Measurements from ENCODE around the gene BARX2.

BARX2 gene

GRCh38 chr11:129374993-129375750 lies 476 bp upstream of the BARX2 start (continued):
- TF ChIP-seq ZNF426 (tag by site-specific recombination; IDR thresholded peaks at IDR 0.05) (no peak), ZNF202 (tag by site-specific recombination; IDR thresholded peaks at IDR 0.05; ENCODE audit: borderline replicate concordance) (no peak), ZNF354C (tag by site-specific recombination; IDR thresholded peaks at IDR 0.05; ENCODE audit: borderline replicate concordance, low read depth) (0 out of 2 replicates have a peak, but pooled peaks have one; percentile 1), GLI4 (tag by site-specific recombination; IDR thresholded peaks at IDR 0.05) (no peak), RBAK (tag by site-specific recombination; IDR thresholded peaks at IDR 0.05) (no peak), ZNF132 (tag by site-specific recombination; IDR thresholded peaks at IDR 0.05; ENCODE audit: borderline replicate concordance) (no peak), ZFP37 (tag by site-specific recombination; IDR thresholded peaks at IDR 0.05) (0 out of 2 replicates have a peak, but pooled peaks have one; percentile 57), ZNF239 (tag by site-specific recombination; IDR thresholded peaks at IDR 0.05) (no peak), ZBTB20 (tag by site-specific recombination; IDR thresholded peaks at IDR 0.05) (peak; percentile 53; the same call in 1 of the 2 replicates), ZNF670 (tag by site-specific recombination; IDR thresholded peaks at IDR 0.05; ENCODE audit: low read depth) (no peak), ZNF302 (tag by site-specific recombination; IDR thresholded peaks at IDR 0.05; ENCODE audit: low read depth) (no peak), ZNF777 (tag by site-specific recombination; IDR thresholded peaks at IDR 0.05; ENCODE audit: borderline replicate concordance) (no peak; the same call in 1 of the 2 replicates), ZNF157 (tag by site-specific recombination; IDR thresholded peaks at IDR 0.05) (no peak), PRDM10 (tag by site-specific recombination; IDR thresholded peaks at IDR 0.05) (no peak), ZNF398 (tag by site-specific recombination; IDR thresholded peaks at IDR 0.05) (peak; percentile 23; the same call in 1 of the 2 replicates), ZNF280C (tag by site-specific recombination; IDR thresholded peaks at IDR 0.05) (no peak), ZNF488 (tag by site-specific recombination; IDR thresholded peaks at IDR 0.05) (no peak), MZF1 (tag by site-specific recombination; IDR thresholded peaks at IDR 0.05; ENCODE audit: borderline replicate concordance) (no peak), ZNF26 (tag by site-specific recombination; IDR thresholded peaks at IDR 0.05) (no peak), ZNF639 (tag by site-specific recombination; IDR thresholded peaks at IDR 0.05) (no peak), ZNF585B (tag by site-specific recombination; IDR thresholded peaks at IDR 0.05) (no peak), ZNF248 (tag by site-specific recombination; IDR thresholded peaks at IDR 0.05) (no peak), SP2 (tag by site-specific recombination; IDR thresholded peaks at IDR 0.05) (0 out of 2 replicates have a peak, but pooled peaks have one; percentile 2), ZNF704 (tag by site-specific recombination; IDR thresholded peaks at IDR 0.05) (no peak)

All from HEK293 (cell line).